Fibroblast of upper back skin (primary cell): ENCODE results near the gene C19orf73.
A peak's percentile ranks its signal among the peaks of the same experiment; 100 is the strongest.

Source experiments
- DNase-seq: peaks from one replicate; pipeline ENCODE4 v3.0.0-alpha.2; 2013

Gene C19orf73

GRCh38 chr19:49097453-49098288 is 21.3 kb downstream of the C19orf73 start:
- DNase-seq = peak; percentile 68

GRCh38 chr19:49094505-49095482 is 24.1 kb downstream of the C19orf73 start:
- DNase-seq = no peak

- no peak for DNase-seq
Observed at GRCh38 chr19:49092686-49093085, 26.3 kb downstream of the C19orf73 start.

GRCh38 chr19:49091391-49092038 is 27.4 kb downstream of the C19orf73 start:
- no peak for DNase-seq

GRCh38 chr19:49086296-49086695 is 32.6 kb downstream of the C19orf73 start:
- DNase-seq = no peak

GRCh38 chr19:49085868-49086232 is 33.1 kb downstream of the C19orf73 start:
- no peak for DNase-seq

- peak; percentile 99 for DNase-seq
Observed at GRCh38 chr19:49085020-49085867, 33.7 kb downstream of the C19orf73 start, which contains the start of gene SNRNP70. Gene SNRNP70 (plus strand): TSS chr19:49085451. CDS start chr19:49086415, 964 bp downstream.

- no peak for DNase-seq
Observed at GRCh38 chr19:49084206-49085019, 34.5 kb downstream of the C19orf73 start.

- no peak for DNase-seq
Observed at GRCh38 chr19:49081273-49081672, 37.7 kb downstream of the C19orf73 start.

- DNase-seq = no peak
Observed at GRCh38 chr19:49080392-49080791, 38.6 kb downstream of the C19orf73 start.

GRCh38 chr19:49074869-49075268 is 44.1 kb downstream of the C19orf73 start:
- peak; percentile 55 for DNase-seq

GRCh38 chr19:49073514-49074378 is 45.2 kb downstream of the C19orf73 start:
- no peak for DNase-seq

GRCh38 chr19:49071860-49072547 is 46.9 kb downstream of the C19orf73 start:
- DNase-seq = no peak

GRCh38 chr19:49070416-49070815 is 48.5 kb downstream of the C19orf73 start:
- no peak for DNase-seq

- DNase-seq = no peak
Observed at GRCh38 chr19:49069026-49069425, 49.9 kb downstream of the C19orf73 start.
